NCI-H2171 treated with DMSO at 0.1 percent for 48 hours (cell line): ENCODE data around the gene SERPINA6.
"Not testable (repeated sequence)": the region's sequence is repeated elsewhere in the genome, so short reads cannot be mapped to it uniquely, and the experiment has no call there.

Experiments
- DNase-seq: peaks from one replicate; lab custom pipeline; 2025; lab: John Stamatoyannopoulos, UW

The SERPINA6 gene

GRCh38 chr14:94328196-94328595, 5.1 kb upstream of the SERPINA6 start:
- no peak for DNase-seq

- DNase-seq: no peak
Measured at GRCh38 chr14:94321421-94322271, 1.5 kb downstream of the SERPINA6 start.

- DNase-seq: peak; percentile 96
Measured at GRCh38 chr14:94320243-94320642, 2.9 kb downstream of the SERPINA6 start.

- DNase-seq: no peak
Measured at GRCh38 chr14:94317259-94317658, 5.9 kb downstream of the SERPINA6 start.

GRCh38 chr14:94316692-94317091, 6.4 kb downstream of the SERPINA6 start:
- DNase-seq: no peak

GRCh38 chr14:94314890-94315289, 8.2 kb downstream of the SERPINA6 start:
- no peak for DNase-seq

GRCh38 chr14:94313991-94314655, 9.0 kb downstream of the SERPINA6 start:
- DNase-seq: no peak

GRCh38 chr14:94312481-94313246, 10.5 kb downstream of the SERPINA6 start:
- DNase-seq: no peak

- no peak for DNase-seq
Measured at GRCh38 chr14:94310248-94310647, 12.9 kb downstream of the SERPINA6 start.

GRCh38 chr14:94309721-94310120, 13.4 kb downstream of the SERPINA6 start:
- DNase-seq: no peak

GRCh38 chr14:94307410-94307992, 15.6 kb downstream of the SERPINA6 start:
- peak; percentile 32 for DNase-seq

- peak; percentile 57 for DNase-seq
Measured at GRCh38 chr14:94306047-94306978, 16.8 kb downstream of the SERPINA6 start.

- no peak for DNase-seq
Measured at GRCh38 chr14:94305620-94306019, 17.5 kb downstream of the SERPINA6 start.

GRCh38 chr14:94304243-94304642, 18.9 kb downstream of the SERPINA6 start:
- DNase-seq: no peak

- no peak for DNase-seq
Measured at GRCh38 chr14:94303111-94303510, 20.0 kb downstream of the SERPINA6 start.

GRCh38 chr14:94298130-94298529, 25.0 kb downstream of the SERPINA6 start:
- DNase-seq: no peak

GRCh38 chr14:94296181-94296545, 27.0 kb downstream of the SERPINA6 start:
- not testable (repeated sequence) for DNase-seq

- no peak for DNase-seq
Measured at GRCh38 chr14:94295360-94296180, 27.6 kb downstream of the SERPINA6 start.

GRCh38 chr14:94293578-94293924, 29.6 kb downstream of the SERPINA6 start:
- no peak for DNase-seq

- DNase-seq: no peak
Measured at GRCh38 chr14:94292872-94293577, 30.1 kb downstream of the SERPINA6 start, which contains the start of gene SERPINA10. Gene SERPINA10, minus strand, starts transcription at chr14:94293268. Its CDS starts 2,675 bp downstream, at chr14:94290593.
